GM12878 (cell line): ENCODE data around the gene PLCXD1.
"Not testable (repeated sequence)": the region's sequence is repeated elsewhere in the genome, so short reads cannot be mapped to it uniquely, and the experiment has no call there.

Experiments used
- ASH2L ChIP-seq: fragments of 300-600, 200-600 bp; sonication (generic); IDR thresholded peaks from 2 replicates; pipeline ENCODE4 v1.6.1; 2017; ENCODE audit warnings: low read depth, mild to moderate bottlenecking, borderline replicate concordance
- CEBPB ChIP-seq, 2 experiments: fragments of 150-350 bp in 1 of 2; IDR thresholded peaks; 2 replicates each; pipeline ENCODE4 v1.6.1; 2012 to 2014; ENCODE audit warnings: low read depth in 2 of 2, low read length in 2 of 2, borderline replicate concordance in 1 of 2, inconsistent platforms in 1 of 2
- CTCF ChIP-seq, 3 experiments: IDR thresholded peaks in 2 of 3; conservative IDR thresholded peaks in 1 of 3; 2 replicates each; pipeline ENCODE4 v1.5.1; 2011; ENCODE audit warnings: low read depth in 3 of 3, low read length in 3 of 3, mild to moderate bottlenecking in 3 of 3, control low read depth in 2 of 3, moderate library complexity in 2 of 3, inconsistent platforms in 1 of 3, mixed read lengths in 1 of 3; ENCODE audit not compliant: control insufficient read depth in 2 of 3, insufficient read depth in 1 of 3; ENCODE audit errors: extremely low read depth in 1 of 3
- MYC ChIP-seq: IDR thresholded peaks from 2 replicates; pipeline ENCODE4 v1.6.1; 2011; ENCODE audit warnings: mild to moderate bottlenecking, low read length, moderate library complexity, inconsistent platforms; ENCODE audit not compliant: insufficient read depth, insufficient replicate concordance, insufficient read length, severe bottlenecking
- USF2 ChIP-seq: IDR thresholded peaks from 2 replicates; pipeline ENCODE4 v1.6.1; 2011; ENCODE audit warnings: low read depth, low read length, improper control_type of control experiment, borderline replicate concordance
- ZNF24 ChIP-seq: fragments of 450-650 bp; IDR thresholded peaks from 2 replicates; pipeline ENCODE4 v1.6.1; 2017; ENCODE audit warnings: antibody characterized with exemption, mild to moderate bottlenecking
- ZZZ3 ChIP-seq: IDR thresholded peaks from 2 replicates; pipeline ENCODE4 v1.6.1; 2011; ENCODE audit warnings: low read depth; ENCODE audit not compliant: control insufficient read depth, insufficient read length
- TF ChIP-seq, protein P1 (sequence below): IDR thresholded peaks from 2 replicates; pipeline ENCODE4 v1.6.1; 2012; ENCODE audit warnings: low read depth, low read length, improper control_type of control experiment

GRCh38 chrX:330141-330725 lies 49.1 kb downstream of the PLCXD1 start:
- TF ChIP-seq, protein P1, sequence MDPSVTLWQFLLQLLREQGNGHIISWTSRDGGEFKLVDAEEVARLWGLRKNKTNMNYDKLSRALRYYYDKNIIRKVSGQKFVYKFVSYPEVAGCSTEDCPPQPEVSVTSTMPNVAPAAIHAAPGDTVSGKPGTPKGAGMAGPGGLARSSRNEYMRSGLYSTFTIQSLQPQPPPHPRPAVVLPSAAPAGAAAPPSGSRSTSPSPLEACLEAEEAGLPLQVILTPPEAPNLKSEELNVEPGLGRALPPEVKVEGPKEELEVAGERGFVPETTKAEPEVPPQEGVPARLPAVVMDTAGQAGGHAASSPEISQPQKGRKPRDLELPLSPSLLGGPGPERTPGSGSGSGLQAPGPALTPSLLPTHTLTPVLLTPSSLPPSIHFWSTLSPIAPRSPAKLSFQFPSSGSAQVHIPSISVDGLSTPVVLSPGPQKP: not testable (repeated sequence)
- not testable (repeated sequence) for TF ChIP-seq ZZZ3; MYC; USF2; CEBPB (IDR thresholded peaks at IDR 0.05; ENCODE audit: borderline replicate concordance in 1 of 2, low read depth in 2 of 2, low read length in 2 of 2); ASH2L; CTCF (IDR thresholded peaks at IDR 0.05 in 2 of 3, conservative IDR thresholded peaks at IDR 0.05 in 1 of 3; ENCODE audit: control insufficient read depth in 2 of 3, extremely low read depth in 1 of 3, insufficient read depth in 1 of 3, low read depth in 3 of 3, low read length in 3 of 3); ZNF24
